Panc1 (cell line): ENCODE data around the gene SSTR5.

Experiments
- REST ChIP-seq, 2 experiments: IDR thresholded peaks; 2 replicates each; pipeline ENCODE4 v1.6.1; 2011 to 2012; ENCODE audit warnings: low read depth in 2 of 2, control low read depth in 1 of 2, low read length in 1 of 2, mild to moderate bottlenecking in 1 of 2, moderate library complexity in 1 of 2; ENCODE audit not compliant: insufficient read depth in 1 of 2
- SIN3A ChIP-seq: IDR thresholded peaks from 2 replicates; pipeline ENCODE4 v1.6.1; 2012; ENCODE audit warnings: low read depth, mild to moderate bottlenecking, low read length, moderate library complexity, borderline replicate concordance; ENCODE audit not compliant: insufficient read depth
- TF ChIP-seq, protein P1 (sequence below): fragments of 450-650 bp; IDR thresholded peaks from 2 replicates; pipeline ENCODE4 v1.5.1; 2017; ENCODE audit warnings: mild to moderate bottlenecking

GRCh38 chr16:1119129-1119528 is 46.6 kb downstream of the SSTR5 start:
- TF ChIP-seq, protein P1, sequence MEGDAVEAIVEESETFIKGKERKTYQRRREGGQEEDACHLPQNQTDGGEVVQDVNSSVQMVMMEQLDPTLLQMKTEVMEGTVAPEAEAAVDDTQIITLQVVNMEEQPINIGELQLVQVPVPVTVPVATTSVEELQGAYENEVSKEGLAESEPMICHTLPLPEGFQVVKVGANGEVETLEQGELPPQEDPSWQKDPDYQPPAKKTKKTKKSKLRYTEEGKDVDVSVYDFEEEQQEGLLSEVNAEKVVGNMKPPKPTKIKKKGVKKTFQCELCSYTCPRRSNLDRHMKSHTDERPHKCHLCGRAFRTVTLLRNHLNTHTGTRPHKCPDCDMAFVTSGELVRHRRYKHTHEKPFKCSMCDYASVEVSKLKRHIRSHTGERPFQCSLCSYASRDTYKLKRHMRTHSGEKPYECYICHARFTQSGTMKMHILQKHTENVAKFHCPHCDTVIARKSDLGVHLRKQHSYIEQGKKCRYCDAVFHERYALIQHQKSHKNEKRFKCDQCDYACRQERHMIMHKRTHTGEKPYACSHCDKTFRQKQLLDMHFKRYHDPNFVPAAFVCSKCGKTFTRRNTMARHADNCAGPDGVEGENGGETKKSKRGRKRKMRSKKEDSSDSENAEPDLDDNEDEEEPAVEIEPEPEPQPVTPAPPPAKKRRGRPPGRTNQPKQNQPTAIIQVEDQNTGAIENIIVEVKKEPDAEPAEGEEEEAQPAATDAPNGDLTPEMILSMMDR = no peak
- TF ChIP-seq REST (IDR thresholded peaks at IDR 0.05; ENCODE audit: insufficient read depth in 1 of 2, low read depth in 2 of 2, low read length in 1 of 2) (no peak), SIN3A (no peak)
